ENCODE results near the gene IP6K3.

GRCh38 chr6:33738153-33738552 is 8.6 kb downstream of the IP6K3 start:
- TF ChIP-seq CTCF (conservative IDR thresholded peaks at IDR 0.05; ENCODE audit: low read depth, low read length) (no peak), EZH2 (IDR thresholded peaks at IDR 0.05; ENCODE audit: borderline replicate concordance, low read depth, low read length, poor library complexity, severe bottlenecking) (no peak)
